Inflammatory macrophage (primary cell): ENCODE data around the gene TBC1D5.

Experiments
- DNase-seq, 2 donors: peaks; one replicate each; pipeline ENCODE4 v3.0.0-alpha.2; 2020 to 2022

TBC1D5 gene

GRCh38 chr3:17469954-17470353, 272.5 kb downstream of the TBC1D5 start:
- no peak for DNase-seq

- DNase-seq = no peak
Measured at GRCh38 chr3:17469520-17469919, 272.9 kb downstream of the TBC1D5 start.

- DNase-seq = no peak
Measured at GRCh38 chr3:17466028-17466427, 276.4 kb downstream of the TBC1D5 start.

- no peak for DNase-seq
Measured at GRCh38 chr3:17459470-17459993, 282.9 kb downstream of the TBC1D5 start.

- DNase-seq = no peak
Measured at GRCh38 chr3:17456650-17457049, 285.8 kb downstream of the TBC1D5 start.

- DNase-seq = no peak
Measured at GRCh38 chr3:17456046-17456445, 286.4 kb downstream of the TBC1D5 start.

- peak; percentile 2 to 24 for DNase-seq
Measured at GRCh38 chr3:17444865-17445264, 297.6 kb downstream of the TBC1D5 start.

- DNase-seq = no peak
Measured at GRCh38 chr3:17443142-17443541, 299.3 kb downstream of the TBC1D5 start.

GRCh38 chr3:17442332-17443049, 299.9 kb downstream of the TBC1D5 start:
- DNase-seq = peak; percentile 35 to 36

GRCh38 chr3:17433876-17434275, 308.6 kb downstream of the TBC1D5 start:
- DNase-seq = no peak

- no peak for DNase-seq
Measured at GRCh38 chr3:17432236-17432635, 310.2 kb downstream of the TBC1D5 start.

GRCh38 chr3:17431484-17432045, 310.9 kb downstream of the TBC1D5 start:
- DNase-seq = no peak

GRCh38 chr3:17431004-17431403, 311.4 kb downstream of the TBC1D5 start:
- peak in 1 of 2 donors; percentile 6 for DNase-seq

GRCh38 chr3:17430582-17430981, 311.8 kb downstream of the TBC1D5 start:
- DNase-seq = no peak

- no peak for DNase-seq
Measured at GRCh38 chr3:17423786-17424536, 318.5 kb downstream of the TBC1D5 start.

- DNase-seq = no peak
Measured at GRCh38 chr3:17422636-17423035, 319.8 kb downstream of the TBC1D5 start.

GRCh38 chr3:17420668-17421067, 321.8 kb downstream of the TBC1D5 start:
- DNase-seq = no peak

GRCh38 chr3:17412950-17413530, 329.4 kb downstream of the TBC1D5 start:
- peak; percentile 37 to 58 for DNase-seq

- DNase-seq = no peak
Measured at GRCh38 chr3:17411157-17411877, 331.1 kb downstream of the TBC1D5 start.

- DNase-seq = no peak
Measured at GRCh38 chr3:17407576-17407975, 334.9 kb downstream of the TBC1D5 start.

- no peak for DNase-seq
Measured at GRCh38 chr3:17404548-17404947, 337.9 kb downstream of the TBC1D5 start.

GRCh38 chr3:17402442-17402841, 340.0 kb downstream of the TBC1D5 start:
- DNase-seq = no peak
